ENCODE results near the gene RBMS3.
"Not testable (repeated sequence)": the region's sequence is repeated elsewhere in the genome, so short reads cannot be mapped to it uniquely, and the experiment has no call there.

The RBMS3 gene

GRCh38 chr3:29805757-29806156, 524.9 kb downstream of the RBMS3 start:
- H3K4me3 ChIP-seq (ENCODE audit: low read depth, low read length): no peak overlapping the region
- no peaks in the 10 kb centered on the region for H3K36me3 ChIP-seq (ENCODE audit: insufficient read depth, low read length)
- H3K27ac ChIP-seq (ENCODE audit: low read depth, low read length): no peak overlapping the region
- no peaks in the 10 kb centered on the region for H3K79me2 ChIP-seq (ENCODE audit: control insufficient read depth, insufficient read depth, low read length, unreplicated experiment)
- no peaks in the 10 kb centered on the region for H3K27me3 ChIP-seq (ENCODE audit: insufficient read depth, low read length)
- H3K4me1 ChIP-seq (ENCODE audit: control insufficient read depth, insufficient read depth, low read length, unreplicated experiment): no peaks in the 10 kb centered on the region
- no peak overlapping the region for H2AFZ ChIP-seq (ENCODE audit: low read length, unreplicated experiment)

DNA sequence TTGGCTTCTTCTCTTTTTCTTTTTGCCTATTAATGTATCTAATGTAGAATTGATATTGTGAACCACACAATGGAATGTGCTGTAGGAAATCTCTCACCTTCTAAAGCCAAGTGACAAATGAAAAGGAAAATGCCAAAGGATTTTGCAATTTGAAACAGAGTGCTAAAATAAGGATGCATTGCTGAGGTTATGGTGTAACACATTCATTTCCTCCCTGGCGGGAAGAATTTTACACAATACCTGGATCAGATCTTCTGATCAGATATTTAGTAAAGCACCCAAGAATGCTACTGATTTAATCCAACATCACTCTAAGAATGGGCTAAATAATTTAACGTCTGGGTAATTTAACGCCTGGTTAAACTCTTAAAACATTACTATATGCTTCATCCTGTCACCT, 527.5 kb downstream of the RBMS3 start:
- H3K36me3 ChIP-seq (ENCODE audit: insufficient read depth, low read length); H3K79me2 ChIP-seq (ENCODE audit: control insufficient read depth, insufficient read depth, low read length, unreplicated experiment); H3K27ac ChIP-seq (ENCODE audit: low read depth, low read length); H3K4me1 ChIP-seq (ENCODE audit: control insufficient read depth, insufficient read depth, low read length, unreplicated experiment); H2AFZ ChIP-seq (ENCODE audit: low read length, unreplicated experiment); H3K27me3 ChIP-seq (ENCODE audit: insufficient read depth, low read length); H3K4me3 ChIP-seq (ENCODE audit: low read depth, low read length): not testable (repeated sequence)

DNA sequence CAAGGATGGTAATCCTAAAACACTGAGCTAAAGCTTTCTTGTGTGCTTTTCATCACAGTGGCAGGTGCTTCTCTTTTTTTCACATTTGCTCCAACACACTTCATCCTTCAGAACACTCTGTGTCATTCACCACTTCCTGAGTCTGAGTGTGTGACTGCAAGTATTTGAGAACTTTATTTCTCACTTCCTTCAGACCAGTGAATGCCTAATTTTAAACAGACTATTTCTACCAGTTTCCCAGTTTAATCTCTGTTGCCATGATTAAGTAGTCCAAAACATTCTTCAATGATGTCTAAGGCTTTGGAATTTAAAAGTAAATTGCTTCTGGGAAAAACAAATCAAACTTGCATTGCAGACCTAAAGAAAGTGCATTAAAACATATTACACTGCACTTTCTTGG, 541.2 kb downstream of the RBMS3 start:
- Histone ChIP-seq H3K4me1 (ENCODE audit: control insufficient read depth, insufficient read depth, low read length, unreplicated experiment) (no peaks in the 10 kb centered on the region), H3K36me3 (ENCODE audit: insufficient read depth, low read length) (no peaks in the 10 kb centered on the region), H3K27ac (ENCODE audit: low read depth, low read length) (no peak overlapping the region), H3K79me2 (ENCODE audit: control insufficient read depth, insufficient read depth, low read length, unreplicated experiment) (no peaks in the 10 kb centered on the region), H3K27me3 (ENCODE audit: insufficient read depth, low read length) (no peaks in the 10 kb centered on the region), H3K4me3 (ENCODE audit: low read depth, low read length) (no peak overlapping the region), H2AFZ (ENCODE audit: low read length, unreplicated experiment) (no peak overlapping the region)

- no peak overlapping the region for H3K27ac ChIP-seq (ENCODE audit: low read depth, low read length)
- no peaks in the 10 kb centered on the region for H3K79me2 ChIP-seq (ENCODE audit: control insufficient read depth, insufficient read depth, low read length, unreplicated experiment)
- no peak overlapping the region for H3K4me3 ChIP-seq (ENCODE audit: low read depth, low read length)
- H3K4me1 ChIP-seq (ENCODE audit: control insufficient read depth, insufficient read depth, low read length, unreplicated experiment): no peaks in the 10 kb centered on the region
- H3K27me3 ChIP-seq (ENCODE audit: insufficient read depth, low read length): no peaks in the 10 kb centered on the region
- no peaks in the 10 kb centered on the region for H3K36me3 ChIP-seq (ENCODE audit: insufficient read depth, low read length)
- no peak overlapping the region for H2AFZ ChIP-seq (ENCODE audit: low read length, unreplicated experiment)
These were observed 542.4 kb downstream of the RBMS3 start for GRCh38 chr3:29823233-29823632.

DNA sequence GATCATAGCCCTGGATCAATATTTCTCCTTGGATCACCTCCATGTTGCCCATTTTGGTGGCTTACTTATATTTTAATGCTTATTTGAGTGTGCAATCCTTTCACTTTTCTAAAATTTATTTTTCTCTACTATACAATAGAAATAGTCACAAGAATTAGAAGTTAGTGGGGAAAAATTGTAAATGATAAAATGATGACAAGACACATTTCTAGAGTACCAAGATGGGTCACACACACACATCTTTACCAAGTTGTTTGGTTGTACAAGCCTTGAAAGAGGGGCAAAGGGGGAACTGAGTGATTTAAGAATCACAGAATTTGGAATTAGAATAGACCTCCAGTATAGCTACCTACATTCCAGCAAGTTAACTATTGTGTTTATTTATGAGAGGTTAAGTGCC, 545.8 kb downstream of the RBMS3 start:
- no peaks in the 10 kb centered on the region for H3K36me3 ChIP-seq (ENCODE audit: insufficient read depth, low read length)
- no peaks in the 10 kb centered on the region for H3K27me3 ChIP-seq (ENCODE audit: insufficient read depth, low read length)
- no peak overlapping the region for H3K27ac ChIP-seq (ENCODE audit: low read depth, low read length)
- no peak overlapping the region for H3K4me3 ChIP-seq (ENCODE audit: low read depth, low read length)
- H2AFZ ChIP-seq (ENCODE audit: low read length, unreplicated experiment): no peak overlapping the region
- H3K79me2 ChIP-seq (ENCODE audit: control insufficient read depth, insufficient read depth, low read length, unreplicated experiment): no peaks in the 10 kb centered on the region
- H3K4me1 ChIP-seq (ENCODE audit: control insufficient read depth, insufficient read depth, low read length, unreplicated experiment): no peaks in the 10 kb centered on the region

GRCh38 chr3:29827756-29828155, 546.9 kb downstream of the RBMS3 start:
- no peak overlapping the region for H3K4me3 ChIP-seq (ENCODE audit: low read depth, low read length)
- no peak overlapping the region for H2AFZ ChIP-seq (ENCODE audit: low read length, unreplicated experiment)
- H3K79me2 ChIP-seq (ENCODE audit: control insufficient read depth, insufficient read depth, low read length, unreplicated experiment): no peaks in the 10 kb centered on the region
- H3K4me1 ChIP-seq (ENCODE audit: control insufficient read depth, insufficient read depth, low read length, unreplicated experiment): no peaks in the 10 kb centered on the region
- H3K27me3 ChIP-seq (ENCODE audit: insufficient read depth, low read length): no peaks in the 10 kb centered on the region
- H3K36me3 ChIP-seq (ENCODE audit: insufficient read depth, low read length): no peaks in the 10 kb centered on the region
- no peak overlapping the region for H3K27ac ChIP-seq (ENCODE audit: low read depth, low read length)

- Histone ChIP-seq H3K36me3 (ENCODE audit: insufficient read depth, low read length) (0 out of 2 replicates have a peak, but pooled peaks cover 3% of the 10 kb centered on the region), H2AFZ (ENCODE audit: low read length, unreplicated experiment) (no peak overlapping the region), H3K27me3 (ENCODE audit: insufficient read depth, low read length) (no peaks in the 10 kb centered on the region), H3K79me2 (ENCODE audit: control insufficient read depth, insufficient read depth, low read length, unreplicated experiment) (no peaks in the 10 kb centered on the region), H3K4me3 (ENCODE audit: low read depth, low read length) (no peak overlapping the region), H3K27ac (ENCODE audit: low read depth, low read length) (no peak overlapping the region), H3K4me1 (ENCODE audit: control insufficient read depth, insufficient read depth, low read length, unreplicated experiment) (no peaks in the 10 kb centered on the region)
These were observed 548.5 kb downstream of the RBMS3 start for GRCh38 chr3:29829340-29829739.

GRCh38 chr3:29850641-29851040, 569.8 kb downstream of the RBMS3 start:
- H3K36me3 ChIP-seq (ENCODE audit: insufficient read depth, low read length): peaks cover 4% of the 10 kb centered on the region; the same call in 1 of the 2 replicates
- H3K27me3 ChIP-seq (ENCODE audit: insufficient read depth, low read length): no peaks in the 10 kb centered on the region
- no peak overlapping the region for H2AFZ ChIP-seq (ENCODE audit: low read length, unreplicated experiment)
- no peaks in the 10 kb centered on the region for H3K79me2 ChIP-seq (ENCODE audit: control insufficient read depth, insufficient read depth, low read length, unreplicated experiment)
- no peak overlapping the region for H3K4me3 ChIP-seq (ENCODE audit: low read depth, low read length)
- no peaks in the 10 kb centered on the region for H3K4me1 ChIP-seq (ENCODE audit: control insufficient read depth, insufficient read depth, low read length, unreplicated experiment)
- H3K27ac ChIP-seq (ENCODE audit: low read depth, low read length): no peak overlapping the region

- no peaks in the 10 kb centered on the region for H3K27me3 ChIP-seq (ENCODE audit: insufficient read depth, low read length)
- no peaks in the 10 kb centered on the region for H3K4me1 ChIP-seq (ENCODE audit: control insufficient read depth, insufficient read depth, low read length, unreplicated experiment)
- peaks cover 4% of the 10 kb centered on the region; the same call in 1 of the 2 replicates for H3K36me3 ChIP-seq (ENCODE audit: insufficient read depth, low read length)
- no peaks in the 10 kb centered on the region for H3K79me2 ChIP-seq (ENCODE audit: control insufficient read depth, insufficient read depth, low read length, unreplicated experiment)
- H3K4me3 ChIP-seq (ENCODE audit: low read depth, low read length): no peak overlapping the region
- no peak overlapping the region for H2AFZ ChIP-seq (ENCODE audit: low read length, unreplicated experiment)
- H3K27ac ChIP-seq (ENCODE audit: low read depth, low read length): no peak overlapping the region
These were observed 571.9 kb downstream of the RBMS3 start for GRCh38 chr3:29852767-29853166.

DNA sequence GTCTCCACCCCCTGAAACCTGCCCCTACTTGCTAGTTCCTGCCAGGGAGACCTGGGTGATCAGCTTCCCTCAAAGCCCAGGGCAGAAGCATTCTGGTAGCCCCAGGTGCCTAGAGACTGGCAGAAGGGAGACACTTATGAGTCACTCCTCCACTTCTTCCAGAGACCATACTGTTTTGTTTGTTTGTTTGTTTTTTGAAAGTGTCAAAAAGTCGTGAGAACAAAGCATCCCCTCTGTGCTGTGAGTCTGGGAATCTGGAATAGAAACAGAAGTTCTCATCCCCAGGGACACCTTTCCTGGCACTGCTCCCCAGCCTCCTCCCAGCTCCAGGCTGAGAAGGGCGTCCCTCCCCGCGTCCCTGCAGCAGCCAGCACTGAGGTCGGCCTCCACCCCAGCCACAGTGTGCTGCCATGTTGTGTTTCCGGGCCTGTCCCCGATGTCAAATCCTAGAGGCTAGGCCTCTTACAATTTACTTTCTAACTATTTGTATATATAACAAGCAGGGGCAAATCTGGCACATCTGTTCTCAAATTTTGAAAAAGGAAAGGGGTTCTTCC, 573.0 kb downstream of the RBMS3 start:
- H3K79me2 ChIP-seq (ENCODE audit: control insufficient read depth, insufficient read depth, low read length, unreplicated experiment): no peaks in the 10 kb centered on the region
- no peaks in the 10 kb centered on the region for H3K4me1 ChIP-seq (ENCODE audit: control insufficient read depth, insufficient read depth, low read length, unreplicated experiment)
- no peaks in the 10 kb centered on the region for H3K27me3 ChIP-seq (ENCODE audit: insufficient read depth, low read length)
- peaks cover 4% of the 10 kb centered on the region; the same call in 1 of the 2 replicates for H3K36me3 ChIP-seq (ENCODE audit: insufficient read depth, low read length)
- no peak overlapping the region for H2AFZ ChIP-seq (ENCODE audit: low read length, unreplicated experiment)
- H3K4me3 ChIP-seq (ENCODE audit: low read depth, low read length): no peak overlapping the region
- no peak overlapping the region for H3K27ac ChIP-seq (ENCODE audit: low read depth, low read length)

- no peak overlapping the region for H3K27ac ChIP-seq (ENCODE audit: low read depth, low read length)
- H3K79me2 ChIP-seq (ENCODE audit: control insufficient read depth, insufficient read depth, low read length, unreplicated experiment): no peaks in the 10 kb centered on the region
- no peak overlapping the region for H2AFZ ChIP-seq (ENCODE audit: low read length, unreplicated experiment)
- H3K27me3 ChIP-seq (ENCODE audit: insufficient read depth, low read length): no peaks in the 10 kb centered on the region
- H3K36me3 ChIP-seq (ENCODE audit: insufficient read depth, low read length): peaks cover 4% of the 10 kb centered on the region; the same call in 1 of the 2 replicates
- H3K4me3 ChIP-seq (ENCODE audit: low read depth, low read length): no peak overlapping the region
- H3K4me1 ChIP-seq (ENCODE audit: control insufficient read depth, insufficient read depth, low read length, unreplicated experiment): no peaks in the 10 kb centered on the region
These were observed 574.0 kb downstream of the RBMS3 start for GRCh38 chr3:29854821-29855220.
